HG03135 (cell line): ENCODE measurements around the gene TPRN.

Experiments
- ATAC-seq: cut with Tn5 transposase; IDR thresholded peaks from one replicate; pipeline ENCODE4 v1.9.1; 2021; ENCODE audit warnings: mild to moderate bottlenecking, moderate library complexity; ENCODE audit not compliant: unreplicated experiment

TPRN gene

GRCh38 chr9:137225699-137226331, 25.3 kb upstream of the TPRN start:
- no peak for ATAC-seq

DNA sequence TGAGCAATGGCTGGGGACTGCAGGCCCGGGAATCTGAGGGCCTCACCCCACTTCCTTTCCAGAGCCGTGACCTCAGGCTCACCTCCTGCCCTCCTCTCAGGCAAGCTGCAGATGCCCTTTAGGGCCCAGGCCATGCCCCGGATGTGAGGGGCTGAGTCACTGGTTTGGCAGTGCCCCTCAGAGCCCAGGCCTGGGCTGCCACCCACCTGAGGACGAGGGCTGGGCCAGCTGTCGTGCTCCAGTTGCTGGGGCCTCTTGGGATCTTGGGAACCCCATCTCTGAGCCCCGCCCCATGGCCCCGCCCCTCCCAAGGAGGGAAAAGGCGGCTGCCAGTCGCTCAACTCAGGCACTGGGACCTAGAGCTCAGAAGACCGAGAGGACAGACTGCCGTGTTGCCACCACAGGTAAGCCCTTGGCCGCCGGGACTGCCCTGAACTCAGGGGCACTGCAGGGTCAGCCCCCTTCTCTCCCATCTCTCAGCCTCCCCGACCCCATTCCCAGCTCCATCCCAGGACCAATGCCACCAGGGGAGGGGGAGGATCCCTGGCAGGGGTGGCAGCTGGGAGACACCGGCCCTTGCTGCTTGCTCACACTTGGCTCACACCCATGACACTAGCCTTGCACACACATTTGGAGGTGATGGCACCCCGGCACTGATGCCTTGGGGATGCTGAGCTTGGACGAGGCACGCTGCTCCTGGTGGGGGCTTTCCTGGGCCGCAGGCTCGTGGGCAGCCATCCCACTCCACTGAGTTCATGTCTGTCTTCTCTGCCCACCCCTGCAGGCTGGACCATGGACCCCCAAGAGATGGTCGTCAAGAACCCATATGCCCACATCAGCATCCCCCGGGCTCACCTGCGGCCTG, 24.5 kb upstream of the TPRN start, which contains the start of gene CYSRT1:
CYSRT1 (plus strand) TSS at position 345 of the 865 bp plus-strand sequence; CDS start at position 793, 448 bp downstream.
- ATAC-seq: no peak

DNA sequence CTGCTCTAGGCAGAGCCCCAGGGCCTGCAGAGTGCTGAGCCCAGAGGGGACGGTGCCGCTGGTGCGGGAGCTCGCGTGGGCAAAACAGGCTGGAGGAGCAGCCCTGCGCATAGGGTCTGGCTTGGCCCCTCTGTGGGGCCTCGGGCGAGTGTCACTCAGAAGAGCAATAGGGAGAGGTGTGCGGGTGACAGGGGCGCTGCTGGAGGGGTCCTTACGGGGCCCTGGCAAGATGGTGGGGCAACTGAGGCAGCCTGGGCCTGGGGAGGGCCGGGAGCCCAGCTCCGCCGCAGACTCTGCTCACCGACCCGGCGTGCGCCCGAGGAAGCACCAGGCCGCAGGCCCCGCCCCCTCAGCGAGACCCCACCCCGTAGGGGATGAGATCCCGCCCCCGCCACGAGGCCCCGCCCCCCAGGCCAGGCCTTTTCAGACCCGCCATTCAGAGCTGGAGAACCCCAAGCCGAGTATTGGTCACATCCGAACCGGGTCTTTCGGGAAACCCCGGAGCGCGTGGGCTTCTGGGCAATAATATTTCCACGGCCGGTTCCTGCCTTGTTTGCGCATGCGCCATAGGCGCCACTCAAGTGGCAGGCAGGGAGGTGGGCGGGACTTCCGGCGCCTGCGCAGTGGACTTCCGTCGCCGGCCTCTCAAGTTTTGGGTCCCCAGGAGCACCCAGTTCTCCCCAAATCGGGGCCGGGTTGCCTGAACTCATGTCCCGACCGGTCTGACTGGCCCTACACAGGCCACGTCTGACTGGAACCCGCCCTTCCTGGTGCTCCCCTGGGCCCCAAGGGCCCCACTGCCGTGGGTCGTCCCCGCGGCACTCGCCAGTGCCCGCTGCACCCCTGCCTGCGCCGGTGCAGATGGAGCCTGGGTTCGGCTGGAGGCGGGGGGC, 22.8 kb upstream of the TPRN start:
- peak; percentile 68 for ATAC-seq

- ATAC-seq: peak; percentile 5
Measured at GRCh38 chr9:137222190-137223077, 21.9 kb upstream of the TPRN start, which contains the start of gene RNF208. RNF208 (minus strand) TSS chr9:137222240; CDS start chr9:137221212, 1,028 bp downstream.

DNA sequence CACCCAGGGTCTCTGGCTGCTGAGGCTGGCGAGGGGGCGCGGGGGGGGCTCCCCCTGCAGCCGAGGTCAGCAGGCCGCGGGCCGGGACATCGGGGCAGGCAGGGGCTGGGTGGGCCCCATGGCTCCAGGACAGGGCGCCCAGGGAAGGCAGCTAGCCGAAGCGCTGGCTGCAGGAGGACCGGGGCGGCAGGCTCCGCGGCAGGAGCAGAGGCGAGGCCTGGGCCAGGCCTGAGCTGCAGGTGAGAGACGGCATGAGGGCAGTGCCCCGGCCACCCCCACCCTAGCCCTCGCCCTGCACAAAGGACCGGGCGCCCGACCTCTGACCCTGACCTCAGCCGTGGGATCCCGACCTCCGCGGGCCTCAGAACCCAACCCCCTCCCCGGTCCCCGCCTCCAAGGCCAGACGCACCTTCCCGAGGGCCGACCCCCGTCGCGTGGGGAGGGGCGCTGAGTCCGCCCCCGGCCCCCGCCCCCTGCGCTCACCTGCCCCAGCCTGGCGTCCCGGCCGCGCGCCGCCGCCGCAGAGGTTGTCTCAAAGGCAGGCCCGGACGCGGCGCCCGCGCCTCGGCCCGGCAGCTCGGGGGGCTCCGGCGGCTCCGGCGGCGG, 21.1 kb upstream of the TPRN start:
- ATAC-seq: no peak

DNA sequence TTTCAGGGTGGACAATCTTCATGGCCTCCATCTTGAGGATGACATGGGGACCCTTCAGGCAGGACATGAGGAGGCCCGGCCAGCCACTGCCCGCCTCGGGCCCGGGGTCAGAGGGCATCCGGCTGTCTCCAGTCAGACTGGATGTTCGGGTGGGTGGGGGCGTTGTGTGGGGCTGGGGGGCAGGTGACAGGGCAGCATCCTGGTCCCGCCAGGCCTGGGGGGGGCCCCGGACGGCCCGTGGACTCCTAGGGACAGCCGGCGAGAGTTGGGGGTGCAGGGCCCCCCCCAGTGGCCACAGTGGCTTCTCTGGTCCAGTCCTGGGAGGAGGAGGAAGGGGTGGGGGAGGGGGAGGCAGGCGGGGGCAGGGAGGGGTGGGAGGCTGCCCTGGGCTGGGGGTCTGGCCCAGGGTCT, 20.6 kb upstream of the TPRN start:
- no peak for ATAC-seq

DNA sequence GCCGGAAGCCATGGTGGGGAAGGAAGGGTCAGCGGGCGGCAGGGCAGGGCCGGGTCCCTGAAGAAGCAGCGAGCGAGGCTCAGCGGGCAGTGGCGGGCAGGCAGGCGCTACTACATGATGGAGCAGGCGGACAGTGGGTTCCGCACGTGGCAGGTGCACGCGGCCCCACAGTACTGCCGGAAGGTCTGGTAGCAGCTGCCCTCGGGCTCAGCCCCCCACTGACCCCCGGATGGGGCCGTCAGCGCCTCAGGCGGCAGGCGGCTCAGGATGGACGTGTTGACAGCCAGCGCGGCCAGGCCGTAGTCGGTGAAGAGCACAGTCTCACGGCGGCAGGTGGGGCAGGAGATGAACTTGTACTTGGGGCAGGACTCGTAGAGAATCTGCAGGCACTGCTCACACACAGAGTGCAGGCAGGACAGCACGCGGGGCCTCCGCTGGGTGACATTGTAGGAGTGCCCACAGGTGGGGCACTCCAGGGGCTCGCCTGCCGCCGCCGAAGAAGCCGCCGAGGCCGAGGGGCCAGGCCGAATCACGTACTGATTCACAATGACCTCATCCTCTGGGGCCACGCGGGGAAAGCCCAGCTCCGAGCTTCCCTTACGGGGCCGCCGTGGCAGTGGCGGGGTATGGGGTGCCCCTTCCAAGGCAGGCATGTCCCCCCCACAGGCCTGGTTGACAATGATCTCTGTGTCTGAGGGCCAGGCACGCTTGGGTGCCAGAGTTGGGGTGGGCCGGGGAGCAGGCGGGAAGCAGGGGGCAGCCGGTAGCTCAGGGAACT, 20.0 kb upstream of the TPRN start:
- ATAC-seq: no peak

GRCh38 chr9:137219757-137220316, 19.3 kb upstream of the TPRN start:
- no peak for ATAC-seq

DNA sequence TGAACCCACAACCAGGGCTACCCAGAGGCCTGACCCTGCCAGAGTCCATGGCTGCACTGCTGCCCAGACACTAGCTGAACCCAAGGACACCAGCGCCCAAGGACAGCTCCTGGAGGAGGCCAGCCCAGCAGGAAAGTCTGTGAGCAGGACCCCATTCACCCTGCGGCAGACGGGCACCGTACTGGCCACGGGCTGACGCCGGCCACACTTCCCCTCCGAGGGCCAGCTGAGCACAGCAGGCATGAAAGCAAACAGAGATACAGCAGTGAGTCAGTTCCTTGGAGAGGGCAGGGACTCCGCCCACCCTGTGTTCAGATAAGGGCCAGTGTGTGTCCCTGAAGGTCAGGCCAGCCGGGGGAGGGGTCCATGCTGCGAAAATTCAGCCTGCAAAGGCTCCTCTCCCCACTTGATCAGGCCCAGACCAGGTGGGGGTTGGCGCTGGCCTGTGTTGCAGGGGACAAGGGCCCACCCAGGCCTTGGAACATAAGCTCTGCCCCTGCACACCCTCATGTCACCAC, 18.3 kb upstream of the TPRN start:
- ATAC-seq: no peak

GRCh38 chr9:137218212-137218753, 17.7 kb upstream of the TPRN start:
- no peak for ATAC-seq

DNA sequence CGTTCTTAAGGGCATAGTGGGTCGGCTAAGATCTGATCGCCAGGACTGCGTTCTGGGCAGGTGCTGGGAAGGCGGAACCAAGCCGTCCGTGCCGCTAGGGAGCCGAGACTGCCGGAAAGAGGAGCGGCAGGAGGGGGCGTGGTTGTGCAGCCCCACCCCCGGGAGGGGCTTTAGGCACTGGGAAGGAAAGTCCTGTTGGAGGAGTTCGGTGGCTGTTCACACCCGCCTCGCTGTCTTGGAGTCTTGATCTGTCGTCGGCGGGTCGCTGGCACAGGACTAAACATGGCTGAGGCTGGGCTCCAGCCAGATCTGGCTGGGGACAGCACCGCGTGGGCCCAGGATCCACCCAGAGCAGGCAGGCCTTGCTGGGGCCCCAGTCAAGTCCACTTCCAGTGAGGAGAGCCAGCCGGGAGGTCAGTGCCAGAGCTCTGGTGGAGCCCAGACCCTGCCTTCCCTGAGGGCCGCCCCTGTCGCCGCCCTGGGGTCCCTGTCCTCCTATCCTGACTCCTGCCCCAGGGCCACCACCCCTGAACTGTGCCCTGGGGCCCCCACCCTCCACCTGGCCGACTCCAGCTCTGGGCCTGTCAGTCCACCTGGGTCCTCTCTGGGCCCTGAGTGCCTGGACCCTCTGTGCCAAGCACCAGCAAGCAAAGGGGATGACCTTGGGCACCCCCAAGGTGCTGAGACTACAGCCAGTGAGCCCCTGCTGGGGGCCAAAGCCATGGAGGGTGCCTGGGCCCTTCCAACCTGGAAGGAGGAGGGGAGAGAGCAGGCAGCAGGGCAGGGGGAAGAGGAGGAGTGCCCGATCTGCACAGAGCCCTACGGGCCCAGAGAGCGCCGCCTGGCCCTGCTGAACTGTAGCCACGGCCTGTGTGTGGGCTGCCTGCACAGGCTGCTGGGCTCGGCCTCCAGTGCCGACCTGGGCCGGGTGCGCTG, 17.0 kb upstream of the TPRN start:
- ATAC-seq: no peak

DNA sequence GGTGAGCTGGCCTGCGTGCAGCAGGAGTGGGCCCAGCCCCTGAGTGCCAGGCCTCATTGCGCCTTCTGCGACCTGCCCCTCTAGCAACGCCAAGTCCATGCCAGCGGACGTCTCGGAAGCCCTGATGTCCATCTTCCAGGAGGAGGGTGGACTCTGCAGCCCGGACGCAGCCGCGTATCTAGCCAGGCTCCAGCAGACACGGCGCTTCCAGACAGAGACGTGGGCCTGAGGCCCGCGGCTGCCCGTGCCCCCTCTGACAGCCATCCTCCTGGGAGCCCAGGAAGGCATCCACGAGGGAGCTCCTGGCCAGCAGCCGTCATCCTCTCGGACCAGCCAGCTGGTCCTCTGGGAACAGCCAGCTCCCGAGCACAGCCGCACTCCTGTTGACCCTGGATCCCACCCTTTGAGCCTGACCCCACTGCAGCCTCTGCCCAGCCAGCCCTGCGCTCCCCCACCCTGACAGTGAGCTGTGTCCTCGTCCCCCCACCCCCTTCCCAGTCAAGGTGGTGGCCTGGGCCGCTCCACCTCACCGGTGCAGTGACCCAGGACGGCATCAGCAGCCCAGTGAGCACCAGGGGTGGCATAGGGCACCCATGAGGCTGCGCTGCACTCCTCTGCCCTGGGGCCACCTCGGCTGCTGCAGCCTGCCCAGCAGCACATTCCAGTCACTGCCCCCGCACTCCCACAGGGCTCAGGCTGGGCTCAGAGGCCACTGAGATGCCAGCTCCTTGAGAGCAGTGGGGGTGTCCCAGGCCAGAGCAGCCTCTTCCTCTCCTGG, 15.8 kb upstream of the TPRN start:
- no peak for ATAC-seq

DNA sequence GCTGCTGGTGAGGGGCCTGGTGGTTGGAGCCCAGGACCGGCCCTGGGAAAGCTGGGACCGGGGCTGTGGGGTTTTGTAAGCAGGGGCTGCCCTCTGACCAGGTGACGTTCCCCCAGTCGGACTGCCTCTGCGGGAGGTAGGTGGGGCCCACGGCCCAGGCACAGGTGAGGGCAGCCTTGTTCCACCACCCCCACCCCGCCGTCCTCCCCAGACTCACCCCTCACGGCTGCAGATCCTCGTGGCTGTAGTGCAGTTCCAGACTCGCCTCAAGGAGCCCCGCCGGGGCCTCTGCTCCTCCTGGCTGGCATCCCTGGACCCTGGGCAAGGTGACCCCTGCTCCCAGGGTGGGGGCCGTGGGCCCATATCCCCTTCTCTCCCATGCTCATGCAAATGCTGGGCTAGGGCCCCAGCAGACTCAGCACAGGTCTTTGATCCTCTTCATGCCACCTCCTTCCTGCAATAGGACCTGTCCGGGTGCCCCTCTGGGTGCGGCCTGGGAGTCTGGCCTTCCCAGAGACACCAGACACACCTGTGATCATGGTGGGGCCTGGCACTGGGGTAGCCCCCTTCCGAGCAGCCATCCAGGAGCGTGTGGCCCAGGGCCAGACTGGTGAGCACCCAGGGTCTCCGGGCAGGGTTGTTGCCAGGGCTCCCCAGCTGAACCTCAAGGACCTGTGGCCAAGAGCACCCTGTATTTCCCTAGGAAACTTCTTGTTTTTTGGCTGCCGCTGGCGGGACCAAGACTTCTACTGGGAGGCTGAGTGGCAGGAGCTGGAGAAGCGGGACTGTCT, 14.8 kb upstream of the TPRN start:
- no peak for ATAC-seq

DNA sequence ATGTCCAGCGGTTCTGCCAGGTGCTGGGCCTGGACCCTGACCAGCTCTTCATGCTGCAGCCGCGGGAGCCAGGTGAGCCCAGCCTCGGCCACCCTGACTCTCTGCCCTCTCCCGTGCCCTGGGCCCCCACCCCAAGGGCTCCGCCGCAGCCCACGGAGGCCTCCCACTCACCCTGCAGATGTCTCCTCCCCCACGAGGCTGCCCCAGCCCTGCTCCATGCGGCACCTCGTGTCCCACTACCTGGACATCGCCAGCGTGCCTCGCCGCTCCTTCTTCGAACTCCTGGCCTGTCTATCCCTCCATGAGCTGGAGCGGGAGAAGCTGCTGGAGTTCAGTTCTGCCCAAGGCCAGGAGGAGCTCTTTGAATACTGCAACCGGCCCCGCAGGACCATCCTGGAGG, 14.1 kb upstream of the TPRN start:
- ATAC-seq: no peak
